Osteoblast (primary cell): ENCODE data around the gene MLLT6. TPM values are rescaled to one million over a fixed set of nuclear protein-coding genes. Genes with fewer than 3 reads are reported as not detected.

Source experiments
- DNase-seq: peaks from one replicate; pipeline ENCODE4 v3.0.0; 2011; ENCODE audit warnings: low spot score, mixed read lengths; ENCODE audit not compliant: insufficient read length; ENCODE audit errors: missing footprints
- H2AFZ ChIP-seq: 2 replicates; pipeline ENCODE4 v1.6.0; 2011; ENCODE audit warnings: mild to moderate bottlenecking, low read length
- H3K27ac ChIP-seq: 2 replicates; pipeline ENCODE4 v1.5.1; 2011; ENCODE audit warnings: mild to moderate bottlenecking, low read depth, low read length, moderate library complexity
- H3K27me3 ChIP-seq: 2 replicates; pipeline ENCODE4 v1.6.0; 2012; ENCODE audit warnings: mild to moderate bottlenecking, control low read depth, inconsistent platforms, low read length, moderate library complexity; ENCODE audit not compliant: insufficient read depth
- H3K36me3 ChIP-seq: 2 replicates; pipeline ENCODE4 v1.5.1; 2011; ENCODE audit warnings: mild to moderate bottlenecking, low read length, control low read depth, moderate library complexity; ENCODE audit not compliant: insufficient read depth
- H3K4me1 ChIP-seq: 2 replicates; pipeline ENCODE4 v1.5.1; 2011; ENCODE audit warnings: mild to moderate bottlenecking, low read length, control low read depth, moderate library complexity; ENCODE audit not compliant: insufficient read depth
- H3K4me2 ChIP-seq: 2 replicates; pipeline ENCODE4 v1.6.0; 2011; ENCODE audit warnings: mild to moderate bottlenecking, low read length; ENCODE audit not compliant: insufficient read depth
- H3K4me3 ChIP-seq: fragments of 200-600 bp; sonication (generic); 3 replicates; pipeline ENCODE4 v1.5.1; 2012; ENCODE audit warnings: mild to moderate bottlenecking, low read length, inconsistent platforms; ENCODE audit not compliant: insufficient read depth
- H3K79me2 ChIP-seq: 2 replicates; pipeline ENCODE4 v1.6.0; 2012; ENCODE audit warnings: mild to moderate bottlenecking, low read length, control low read depth, inconsistent platforms; ENCODE audit not compliant: insufficient read depth
- H3K9me3 ChIP-seq: 2 replicates; pipeline ENCODE4 v1.5.1; 2011; ENCODE audit warnings: low read depth, low read length, control low read depth
- H4K20me1 ChIP-seq: 2 replicates; pipeline ENCODE4 v1.6.0; 2012; ENCODE audit warnings: mild to moderate bottlenecking, low read length, control low read depth; ENCODE audit not compliant: insufficient read depth
- total RNA-seq: library from RNA; depleted of rRNA; stranded (reverse); fragments of >200 nt; gene quantifications from 2 replicates; pipeline ENCODE4 v1.2.3, GENCODE V29; 2012
- TF ChIP-seq, protein P1 (sequence below): IDR thresholded peaks from 2 replicates; pipeline ENCODE4 v1.5.1; 2011; ENCODE audit warnings: mild to moderate bottlenecking, low read depth, low read length, moderate library complexity; ENCODE audit errors: extremely low read depth

The MLLT6 gene
- total RNA-seq, 1 donor = 33.3 TPM

DNA sequence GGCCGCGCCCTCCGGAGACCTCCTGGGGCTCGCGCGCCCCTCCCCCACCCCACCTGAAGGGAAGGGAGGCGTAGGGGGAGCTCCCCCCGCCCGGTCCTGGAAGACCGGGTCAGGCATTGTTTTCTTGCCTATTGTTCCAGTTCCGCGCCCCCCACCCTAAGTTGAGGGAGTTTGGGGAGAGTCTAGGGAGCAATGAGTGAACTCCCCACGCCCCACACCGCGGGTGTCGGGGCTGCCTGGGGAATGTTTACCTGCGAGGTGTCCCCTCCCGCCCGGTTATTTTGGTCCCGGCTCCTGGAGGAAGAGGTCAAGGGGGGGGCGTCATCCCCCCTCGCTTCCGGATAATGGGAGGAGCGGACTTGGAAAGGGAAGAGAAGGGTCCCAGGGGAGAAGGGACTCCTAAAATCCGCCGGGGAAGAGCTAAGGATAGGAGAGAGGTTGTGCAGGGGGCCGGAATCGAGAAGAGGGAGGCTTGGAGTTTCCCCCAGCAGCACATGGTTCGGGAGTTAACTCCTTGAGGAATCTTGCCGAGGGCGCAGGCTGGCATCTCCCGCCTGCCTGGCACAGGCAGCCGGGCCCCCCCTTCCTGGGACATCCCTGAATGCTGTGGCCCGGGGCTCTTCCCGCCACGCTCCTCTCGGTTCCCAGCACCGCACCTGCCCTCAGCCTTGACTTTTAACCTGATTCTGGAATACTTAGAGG lies 881 bp downstream of the MLLT6 start:
- peak; percentile 93 for DNase-seq
- H2AFZ ChIP-seq = peak overlapping the region; percentile 46
- TF ChIP-seq, protein P1, sequence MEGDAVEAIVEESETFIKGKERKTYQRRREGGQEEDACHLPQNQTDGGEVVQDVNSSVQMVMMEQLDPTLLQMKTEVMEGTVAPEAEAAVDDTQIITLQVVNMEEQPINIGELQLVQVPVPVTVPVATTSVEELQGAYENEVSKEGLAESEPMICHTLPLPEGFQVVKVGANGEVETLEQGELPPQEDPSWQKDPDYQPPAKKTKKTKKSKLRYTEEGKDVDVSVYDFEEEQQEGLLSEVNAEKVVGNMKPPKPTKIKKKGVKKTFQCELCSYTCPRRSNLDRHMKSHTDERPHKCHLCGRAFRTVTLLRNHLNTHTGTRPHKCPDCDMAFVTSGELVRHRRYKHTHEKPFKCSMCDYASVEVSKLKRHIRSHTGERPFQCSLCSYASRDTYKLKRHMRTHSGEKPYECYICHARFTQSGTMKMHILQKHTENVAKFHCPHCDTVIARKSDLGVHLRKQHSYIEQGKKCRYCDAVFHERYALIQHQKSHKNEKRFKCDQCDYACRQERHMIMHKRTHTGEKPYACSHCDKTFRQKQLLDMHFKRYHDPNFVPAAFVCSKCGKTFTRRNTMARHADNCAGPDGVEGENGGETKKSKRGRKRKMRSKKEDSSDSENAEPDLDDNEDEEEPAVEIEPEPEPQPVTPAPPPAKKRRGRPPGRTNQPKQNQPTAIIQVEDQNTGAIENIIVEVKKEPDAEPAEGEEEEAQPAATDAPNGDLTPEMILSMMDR = no peak
- peak overlapping the region; percentile 91 for H3K4me3 ChIP-seq
- peaks cover 37% of the 10 kb centered on the region for H4K20me1 ChIP-seq
- H3K4me2 ChIP-seq = peak overlapping the region; percentile 87
- H3K27me3 ChIP-seq = no peaks in the 10 kb centered on the region
- peak overlapping the region; percentile 28 for H3K27ac ChIP-seq
- peaks cover 28% of the 10 kb centered on the region for H3K79me2 ChIP-seq
- peaks cover 41% of the 10 kb centered on the region for H3K4me1 ChIP-seq
- H3K36me3 ChIP-seq = peaks cover 18% of the 10 kb centered on the region
- no peaks in the 10 kb centered on the region for H3K9me3 ChIP-seq

DNA sequence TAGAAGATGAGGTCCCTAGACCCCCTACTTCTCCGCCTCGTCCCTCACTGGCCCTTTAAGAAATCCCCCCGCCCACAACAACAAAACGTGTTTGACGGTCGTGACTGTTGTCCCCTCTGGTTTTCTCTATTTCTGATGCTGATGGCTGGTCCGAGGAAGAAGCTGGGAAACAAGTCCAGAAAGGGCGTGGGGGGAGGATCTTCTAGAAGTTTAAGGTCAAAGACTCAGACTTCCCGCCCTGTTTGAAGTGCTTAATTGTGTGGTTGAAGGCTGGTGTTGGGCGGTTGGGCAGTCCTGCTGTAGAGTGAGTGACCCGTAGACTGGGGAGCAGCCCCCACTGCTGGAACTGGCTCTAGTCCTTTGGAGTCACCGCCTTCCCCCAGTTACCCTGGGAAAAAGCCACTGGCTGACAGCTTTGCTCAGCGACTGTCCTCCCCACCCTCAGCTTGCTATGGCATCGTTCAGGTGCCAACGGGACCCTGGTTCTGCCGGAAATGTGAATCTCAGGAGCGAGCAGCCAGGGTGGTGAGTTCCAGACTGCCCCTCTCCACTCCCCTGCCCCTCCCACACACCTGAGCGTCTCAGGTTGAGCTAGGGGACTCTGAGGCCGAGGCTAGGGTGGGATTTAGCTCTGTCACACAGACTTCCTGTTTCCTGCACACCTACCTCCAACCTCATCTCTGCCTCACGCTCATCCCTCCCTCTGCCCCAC lies 1.6 kb downstream of the MLLT6 start:
- Histone ChIP-seq H3K27me3 (no peaks in the 10 kb centered on the region), H3K27ac (peak overlapping the region; percentile 28), H3K79me2 (peaks cover 28% of the 10 kb centered on the region), H2AFZ (peak overlapping the region; percentile 46), H3K36me3 (peaks cover 21% of the 10 kb centered on the region), H3K4me1 (peaks cover 34% of the 10 kb centered on the region), H3K4me3 (peak overlapping the region; percentile 91), H4K20me1 (peaks cover 37% of the 10 kb centered on the region), H3K9me3 (no peaks in the 10 kb centered on the region), H3K4me2 (peak overlapping the region; percentile 87)
- TF ChIP-seq, protein P1 = no peak
- peak; percentile 91 for DNase-seq

DNA sequence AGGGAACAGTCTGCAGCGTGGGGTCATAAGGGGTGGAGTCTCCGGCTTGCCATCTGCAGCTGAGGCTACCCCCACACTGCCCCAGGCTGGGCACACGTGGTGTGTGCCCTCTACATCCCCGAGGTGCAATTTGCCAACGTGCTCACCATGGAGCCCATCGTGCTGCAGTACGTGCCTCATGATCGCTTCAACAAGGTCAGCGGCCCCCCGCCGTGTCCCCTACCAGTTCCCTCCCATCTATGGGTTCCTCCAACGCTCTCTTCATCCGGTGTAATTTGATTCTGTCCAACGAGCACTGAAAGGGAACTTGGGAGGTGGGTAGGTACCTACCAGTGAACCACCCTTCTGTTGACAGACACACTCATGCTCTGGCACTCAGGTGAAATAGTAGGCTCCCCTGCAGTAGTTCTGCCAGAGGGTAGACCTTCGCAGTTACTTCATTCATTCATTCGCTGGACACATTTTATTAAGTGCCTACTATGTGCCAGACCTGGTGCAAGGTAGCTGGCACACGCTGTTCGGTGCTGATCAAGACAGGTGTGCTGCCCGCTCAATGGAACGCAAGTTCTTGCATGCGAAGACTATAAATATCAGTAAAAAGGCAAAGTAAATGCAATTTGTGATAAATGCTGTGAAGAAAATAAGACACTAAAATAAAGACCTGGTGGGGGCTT lies 2.7 kb downstream of the MLLT6 start:
- no peak overlapping the region for H2AFZ ChIP-seq
- DNase-seq = peak; percentile 86

More for the DNA sequence above, 2.7 kb downstream of the MLLT6 start:
- peaks cover 27% of the 10 kb centered on the region for H3K4me1 ChIP-seq
- H4K20me1 ChIP-seq = peaks cover 37% of the 10 kb centered on the region
- H3K27ac ChIP-seq = no peak overlapping the region
- H3K79me2 ChIP-seq = peaks cover 28% of the 10 kb centered on the region
- no peak overlapping the region for H3K4me3 ChIP-seq
- H3K36me3 ChIP-seq = peaks cover 31% of the 10 kb centered on the region
- no peaks in the 10 kb centered on the region for H3K27me3 ChIP-seq
- TF ChIP-seq, protein P1 = no peak
- H3K4me2 ChIP-seq = no peak overlapping the region
- no peaks in the 10 kb centered on the region for H3K9me3 ChIP-seq
